Activated CD8-positive, alpha-beta memory T cell treated with anti-CD3 and anti-CD28 coated beads for 36 hours (primary cell): ENCODE data around the gene DPP4. TPM values are rescaled to one million over a fixed set of nuclear protein-coding genes. Genes with fewer than 3 reads are reported as not detected.
"Not testable (repeated sequence)": the region's sequence is repeated elsewhere in the genome, so short reads cannot be mapped to it uniquely, and the experiment has no call there.

Experiments used
- CTCF ChIA-PET: fragments of 350-600 bp; sonication (Branson Sonifier 250); formaldehyde crosslinking; loops from one replicate; lab custom pipeline; 2021; ENCODE audit warnings: antibody characterized with exemption; lab: Charles Lee
- POLR2A ChIA-PET: fragments of 350-600 bp; sonication (Branson Sonifier 250); formaldehyde crosslinking; loops from one replicate; lab custom pipeline; 2021; ENCODE audit warnings: antibody characterized with exemption; lab: Charles Lee
- total RNA-seq, 2 experiments: library from RNA; stranded (reverse); gene quantifications; one replicate each; pipeline ENCODE4 v1.2.3, GENCODE V29; 2021

The DPP4 gene
- total RNA-seq, 2 experiments from 2014 or later: 24.3 to 25.2 TPM

DNA sequence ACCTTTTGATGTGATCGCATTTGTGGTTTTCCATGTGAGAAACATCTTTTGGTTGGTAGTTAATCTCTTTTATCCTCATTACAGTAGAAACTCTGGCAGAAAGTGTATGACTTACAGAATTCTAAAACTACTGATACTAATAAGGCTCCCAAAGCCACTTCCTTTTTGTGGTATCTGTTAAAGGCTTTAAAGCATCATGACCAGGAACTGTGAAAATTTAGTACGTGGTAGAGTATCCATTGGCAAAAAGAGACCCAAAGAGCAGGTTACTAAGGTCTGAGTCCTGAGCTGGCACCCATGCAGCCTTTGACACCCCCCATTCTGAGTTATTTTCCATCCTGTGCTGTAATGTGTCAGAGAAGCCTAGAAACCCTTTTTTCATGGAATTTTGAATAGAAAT is 94.5 kb downstream of the DPP4 start:
- CTCF ChIA-PET: no interaction called here
- POLR2A ChIA-PET: no interaction called here

DNA sequence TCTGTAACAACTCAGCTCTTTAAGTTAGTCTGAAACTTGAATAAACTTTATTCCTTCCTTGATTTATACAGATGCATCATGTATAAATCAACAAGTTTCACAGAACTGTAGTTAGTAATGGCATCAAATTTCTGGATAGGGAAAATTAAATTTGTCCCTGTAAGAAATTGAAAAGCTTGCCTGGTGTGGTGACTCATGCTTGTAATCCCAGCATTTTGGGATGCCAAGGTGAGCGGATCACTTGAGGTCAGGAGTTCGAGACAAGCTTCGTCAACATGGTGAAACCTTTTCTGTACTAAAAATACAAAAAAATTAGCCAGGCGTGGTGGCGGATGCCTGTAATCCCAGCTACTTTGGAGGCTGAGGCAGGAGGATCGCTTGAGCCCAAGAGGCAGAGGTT is 96.1 kb downstream of the DPP4 start:
- POLR2A ChIA-PET: interaction anchor here (0.6 kb wide), 1 partner anchor 672 kb away, joined by 3 read pairs; no protein-coding TSS in a partner anchor
- CTCF ChIA-PET: not testable (repeated sequence)

GRCh38 chr2:161976917-161977316 is 97.1 kb downstream of the DPP4 start:
- ChIA-PET CTCF (no interaction called here), POLR2A (no interaction called here)

DNA sequence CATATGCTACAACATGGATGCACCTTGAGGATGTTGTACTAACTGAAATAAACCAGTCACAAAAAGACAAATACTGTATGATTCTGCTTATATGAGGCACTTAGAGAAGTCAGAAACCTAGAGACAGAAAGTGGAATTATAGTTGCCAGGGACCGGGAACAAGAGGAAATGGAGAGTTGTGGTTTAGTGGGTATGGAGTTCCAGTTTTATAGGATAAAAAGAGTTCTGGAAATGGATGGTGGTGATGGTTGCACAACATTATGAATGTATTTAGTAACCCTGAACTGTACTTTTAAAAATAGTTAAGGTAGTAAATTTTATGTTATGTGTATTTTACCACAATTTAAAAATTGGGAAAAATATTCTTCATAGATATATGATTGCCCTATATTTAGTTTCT is 97.7 kb downstream of the DPP4 start:
- ChIA-PET CTCF (no interaction called here), POLR2A (no interaction called here)

DNA sequence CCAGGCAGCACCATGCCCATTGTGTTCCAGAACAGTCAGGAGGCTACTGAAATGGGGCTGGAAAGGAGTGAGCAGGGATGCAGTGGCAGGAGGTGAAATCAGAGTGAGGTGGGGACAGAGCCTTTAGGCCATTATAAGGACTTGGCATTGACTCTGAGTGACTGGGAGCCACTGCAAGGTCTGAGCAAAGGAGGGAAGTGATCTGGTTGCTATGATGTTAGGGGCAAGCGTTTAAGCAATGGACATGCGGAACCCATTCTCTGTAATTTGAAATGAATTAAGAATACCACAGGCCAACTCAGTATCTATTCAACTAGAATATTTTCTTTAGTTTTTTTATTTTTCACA is 98.2 kb downstream of the DPP4 start:
- POLR2A ChIA-PET: no interaction called here
- CTCF ChIA-PET: no interaction called here

DNA sequence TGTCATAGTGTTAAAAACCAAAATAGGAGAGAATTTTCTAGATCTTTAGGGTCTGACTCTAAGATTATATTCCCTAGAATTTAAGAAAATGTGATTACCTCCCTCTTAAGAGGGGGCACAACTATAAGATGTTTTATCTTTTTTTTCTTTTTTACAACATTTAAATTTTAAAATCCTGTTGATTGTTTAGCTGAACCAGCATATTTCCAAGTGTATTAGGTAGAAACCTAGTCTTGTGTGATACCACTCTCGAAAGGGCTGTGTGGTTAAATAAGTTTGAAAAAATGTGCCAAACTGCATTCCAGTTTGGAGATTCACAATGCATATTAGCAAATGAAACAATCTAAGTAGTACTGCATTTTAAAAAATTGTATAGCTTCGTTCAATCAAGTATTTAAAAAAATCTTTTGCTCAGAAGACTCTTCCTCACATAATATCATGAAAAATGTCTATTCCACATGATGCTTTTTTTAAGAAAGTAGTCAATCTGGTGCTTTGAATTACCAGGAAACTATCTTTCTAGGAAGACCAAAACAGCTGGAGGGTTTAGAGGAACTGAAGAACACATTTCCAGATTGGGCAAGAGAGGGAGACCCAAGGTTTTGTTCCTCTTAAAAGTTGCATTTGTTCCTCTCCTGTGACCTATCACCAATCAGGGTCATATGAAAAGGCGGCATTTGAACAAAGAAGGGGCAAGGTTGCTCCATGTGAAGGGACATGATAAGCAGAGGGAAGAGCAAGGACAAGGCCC is 98.8 kb downstream of the DPP4 start:
- CTCF ChIA-PET: no interaction called here
- POLR2A ChIA-PET: no interaction called here

- CTCF ChIA-PET: no interaction called here
- POLR2A ChIA-PET: no interaction called here
These were observed 99.6 kb downstream of the DPP4 start for GRCh38 chr2:161974461-161974860.

- ChIA-PET POLR2A (no interaction called here), CTCF (no interaction called here)
These were observed 101.1 kb downstream of the DPP4 start for GRCh38 chr2:161972866-161973265.

DNA sequence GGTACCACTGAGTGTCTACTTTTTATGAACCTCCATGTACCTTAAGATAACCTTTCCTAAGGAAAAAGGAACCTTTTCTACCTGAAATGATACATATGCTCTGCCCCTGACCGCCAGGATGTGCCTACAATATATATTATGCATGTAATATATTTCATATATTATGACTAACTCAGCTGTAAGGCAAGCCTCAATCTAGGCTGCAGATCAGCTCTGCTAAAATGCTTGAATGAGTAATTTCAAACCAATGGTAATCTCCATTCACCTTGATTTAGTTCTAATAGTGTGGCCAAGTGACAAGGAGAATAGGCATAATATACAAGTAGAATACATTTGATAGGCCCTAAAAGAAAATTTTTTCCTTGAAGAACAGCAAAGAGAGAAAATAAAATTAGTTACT is 101.8 kb downstream of the DPP4 start:
- POLR2A ChIA-PET: no interaction called here
- CTCF ChIA-PET: interaction anchor here (1.1 kb wide), 1 partner anchor 152 kb away, joined by 3 read pairs; no protein-coding TSS in a partner anchor

DNA sequence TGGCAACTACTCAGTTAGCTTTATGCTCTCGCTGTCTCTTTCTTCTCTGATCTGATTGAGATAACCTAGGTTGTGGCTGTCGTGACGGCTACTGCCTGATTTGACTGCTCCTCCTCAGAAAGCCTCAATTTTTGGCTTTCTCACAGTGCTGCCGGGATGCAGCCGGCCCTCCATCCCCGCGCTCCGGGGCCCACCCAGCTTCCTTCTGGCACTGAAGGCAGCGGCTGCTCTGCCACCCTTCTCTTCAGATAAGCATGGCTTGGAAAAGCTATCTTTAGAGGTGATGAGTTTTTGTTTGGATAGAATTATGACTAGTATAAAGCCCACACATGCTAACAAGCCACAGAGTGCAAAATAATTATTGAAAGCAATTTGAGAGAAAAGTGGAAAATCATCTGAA is 102.5 kb downstream of the DPP4 start:
- CTCF ChIA-PET: interaction anchor here (1.1 to 1.2 kb wide), 2 partner anchors 9 to 153 kb away, joined by 3 to 4 read pairs; no protein-coding TSS in a partner anchor
- POLR2A ChIA-PET: no interaction called here

DNA sequence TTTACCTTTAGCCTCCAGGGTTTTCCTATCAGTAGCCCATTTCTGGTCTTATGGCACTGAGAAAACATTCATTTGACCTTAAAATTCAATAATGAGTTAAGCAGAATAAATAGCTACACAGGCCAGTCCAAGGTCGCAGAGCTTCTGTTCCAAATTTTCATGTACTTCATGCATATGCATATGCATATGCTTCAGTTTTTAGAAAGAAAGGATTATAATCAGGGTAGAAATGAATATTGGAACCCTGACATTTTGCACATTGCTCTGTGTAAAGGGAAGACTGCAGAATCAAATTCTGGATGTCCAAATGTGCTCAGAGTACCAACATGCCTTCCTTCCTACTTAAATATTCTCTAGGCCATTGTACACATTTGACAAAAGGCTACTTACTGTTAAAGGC is 104.9 kb downstream of the DPP4 start:
- ChIA-PET CTCF (no interaction called here), POLR2A (no interaction called here)

DNA sequence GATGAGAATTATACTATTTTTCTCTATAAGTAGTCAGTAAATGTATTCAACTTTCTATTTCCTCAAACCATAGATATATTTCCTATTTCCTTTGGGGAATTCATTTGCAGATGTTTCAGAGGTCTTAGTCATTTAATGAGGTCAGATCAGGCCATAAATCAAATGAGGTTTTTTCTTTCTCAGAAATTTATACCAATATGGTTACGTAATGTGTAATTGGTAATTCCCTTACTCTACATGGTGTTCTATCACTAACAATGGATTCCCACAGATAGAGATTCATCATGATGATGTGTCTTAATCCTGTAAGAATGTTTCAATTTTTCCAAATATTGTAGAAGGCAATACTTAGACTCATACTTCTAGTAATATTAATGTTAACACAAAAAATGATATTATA is 108.0 kb downstream of the DPP4 start:
- ChIA-PET CTCF (no interaction called here), POLR2A (no interaction called here)

DNA sequence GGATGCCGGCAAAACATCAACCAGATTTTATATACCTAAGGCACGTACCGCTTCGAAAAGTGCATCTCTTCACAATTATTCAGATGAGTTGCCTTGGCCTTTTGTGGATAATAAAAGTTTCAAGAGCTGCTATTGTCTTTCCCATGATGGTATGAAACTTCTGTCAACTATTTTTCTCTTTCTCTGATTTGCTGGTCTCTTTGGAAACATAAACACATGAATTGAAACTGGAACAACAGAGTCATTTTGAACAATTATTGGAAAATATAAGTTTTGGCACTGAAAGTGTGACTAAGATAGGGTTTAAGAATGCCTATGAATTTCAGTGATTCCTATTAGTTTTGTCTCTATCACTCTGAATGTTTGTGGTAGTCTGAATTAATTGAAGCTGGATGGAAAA is 109.9 kb downstream of the DPP4 start:
- ChIA-PET POLR2A (interaction anchor here (1.2 kb wide), 1 partner anchor 11 kb away, joined by 3 read pairs; no protein-coding TSS in a partner anchor), CTCF (no interaction called here)

DNA sequence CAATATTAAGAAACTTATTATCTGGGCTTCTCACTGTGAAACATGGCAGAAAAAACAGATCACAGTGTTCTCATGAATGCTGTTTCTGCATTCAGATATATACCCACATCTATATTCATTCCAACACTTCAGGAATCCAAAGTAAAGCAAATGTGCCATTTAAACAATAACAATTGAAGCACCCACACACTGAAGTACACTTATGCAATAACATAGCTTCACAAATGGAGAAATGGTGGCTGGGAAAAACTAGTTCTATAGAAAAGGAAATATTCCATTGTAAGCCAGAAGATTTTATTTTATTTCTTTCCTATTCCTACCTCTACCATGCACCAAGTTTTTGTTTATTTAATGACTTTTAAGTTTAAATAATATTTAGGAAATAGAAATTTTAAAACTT is 111.9 kb downstream of the DPP4 start:
- CTCF ChIA-PET: no interaction called here
- POLR2A ChIA-PET: no interaction called here

- CTCF ChIA-PET: no interaction called here
- POLR2A ChIA-PET: no interaction called here
These were observed 113.0 kb downstream of the DPP4 start for GRCh38 chr2:161961061-161961460.

- POLR2A ChIA-PET: interaction anchor here (0.6 kb wide), 1 partner anchor 35 kb away, joined by 3 read pairs; no protein-coding TSS in a partner anchor
- CTCF ChIA-PET: no interaction called here
These were observed 117.3 kb downstream of the DPP4 start for GRCh38 chr2:161956738-161957137.

DNA sequence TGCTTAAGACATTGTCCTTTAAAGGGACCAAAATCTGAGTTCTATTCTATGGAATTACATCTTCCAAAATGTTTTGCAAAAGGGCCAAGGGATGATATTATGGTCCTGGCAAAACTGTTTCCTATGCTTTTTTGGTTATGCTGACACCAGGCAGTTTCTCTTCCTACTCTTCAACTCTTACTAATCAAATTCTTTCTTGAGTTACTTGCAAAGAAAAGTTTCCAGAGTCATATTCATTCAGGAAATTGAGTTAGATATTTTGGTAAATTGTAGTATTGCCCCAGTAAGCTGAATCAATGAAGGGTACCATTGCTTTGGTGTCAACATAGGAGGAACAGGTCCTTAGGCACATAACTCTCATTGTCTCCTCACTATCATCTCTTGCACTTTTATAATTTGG is 118.8 kb downstream of the DPP4 start:
- CTCF ChIA-PET: interaction anchor here (1.1 kb wide), 1 partner anchor 384 kb away, joined by 3 read pairs; no protein-coding TSS in a partner anchor
- POLR2A ChIA-PET: no interaction called here

DNA sequence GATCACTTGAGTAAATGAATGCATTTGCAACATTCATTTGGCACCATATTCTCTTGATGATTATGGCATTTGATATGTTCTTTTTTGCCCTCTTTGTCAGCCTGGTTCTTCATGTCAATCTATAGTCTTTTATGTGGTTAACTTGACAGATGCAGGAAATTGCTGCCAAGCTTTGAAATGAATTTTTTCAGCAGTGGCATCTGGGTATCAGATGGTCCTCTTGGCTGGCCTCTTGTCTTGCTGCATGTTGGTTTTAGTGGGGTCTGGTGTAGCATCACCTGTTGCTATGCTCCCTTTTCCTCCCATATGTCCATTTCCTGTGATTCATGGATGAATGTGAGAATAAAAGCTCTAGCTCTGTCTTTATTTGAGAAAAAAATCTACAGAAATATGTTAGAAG is 119.9 kb downstream of the DPP4 start:
- POLR2A ChIA-PET: no interaction called here

DNA sequence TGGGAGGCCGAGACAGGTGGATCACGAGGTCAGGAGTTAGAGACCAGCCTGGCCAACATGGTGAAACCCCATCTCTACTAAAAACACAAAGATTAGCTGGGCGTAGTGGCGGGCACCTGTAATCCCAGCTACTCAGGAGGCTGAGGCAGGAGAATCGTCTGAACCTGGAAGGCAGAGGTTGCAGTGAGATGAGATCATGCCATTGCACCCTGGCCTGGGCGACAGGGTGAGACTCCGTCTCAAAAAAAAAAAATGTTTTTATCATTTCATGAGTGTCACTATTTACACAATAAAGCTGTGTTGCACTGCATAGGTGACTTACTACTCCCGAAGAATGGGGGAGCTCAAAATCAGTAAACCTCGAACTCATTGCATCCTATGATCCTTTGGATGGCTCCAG is 120.6 kb downstream of the DPP4 start:
- CTCF ChIA-PET: interaction anchor here (0.8 kb wide), 1 partner anchor 367 kb away, joined by 3 read pairs; no protein-coding TSS in a partner anchor
- POLR2A ChIA-PET: interaction anchor here (1.3 kb wide), 1 partner anchor 11 kb away, joined by 3 read pairs; no protein-coding TSS in a partner anchor

More for the DNA sequence above, 119.9 kb downstream of the DPP4 start:
- CTCF ChIA-PET: no interaction called here

DNA sequence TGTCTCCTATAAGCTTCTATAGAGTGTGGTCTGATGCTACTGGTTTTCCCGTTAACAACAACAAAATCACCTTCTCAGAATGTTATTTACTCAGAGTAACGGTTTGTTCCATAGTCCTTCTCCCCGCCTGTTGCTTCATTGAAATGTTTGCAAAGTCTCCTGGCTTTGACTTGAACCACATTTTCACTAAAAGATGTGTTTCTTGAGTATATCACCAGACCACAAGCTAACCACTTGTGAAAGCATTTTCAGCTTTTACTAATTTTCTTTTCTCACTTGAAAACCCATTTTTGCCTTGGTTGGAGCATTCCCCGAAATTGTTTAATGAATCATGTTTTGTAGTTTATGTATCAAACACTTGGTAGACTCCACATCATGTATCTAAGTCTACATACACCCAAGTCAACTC is 121.2 kb downstream of the DPP4 start:
- ChIA-PET CTCF (interaction anchor here (0.8 kb wide), 1 partner anchor 367 kb away, joined by 3 read pairs; no protein-coding TSS in a partner anchor), POLR2A (interaction anchor here (1.3 kb wide), 1 partner anchor 11 kb away, joined by 3 read pairs; no protein-coding TSS in a partner anchor)

DNA sequence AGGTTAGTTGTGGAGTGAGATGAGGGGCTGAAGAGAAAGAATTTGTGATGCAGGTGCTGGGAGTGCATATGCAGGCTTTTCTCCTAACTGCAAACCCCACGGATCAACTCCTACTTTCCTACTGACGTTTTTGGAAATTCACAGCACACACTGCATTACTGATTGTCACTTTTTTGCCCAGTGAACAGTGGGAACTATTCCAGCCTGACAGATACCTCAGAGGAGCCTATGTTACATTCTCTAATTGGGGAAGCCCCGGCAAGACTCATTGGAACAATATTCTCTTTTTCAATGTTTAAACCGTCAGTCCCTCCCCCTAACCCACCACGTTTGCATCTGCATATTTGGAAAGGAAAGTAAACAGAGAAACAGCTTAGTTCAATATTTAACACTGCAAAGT is 126.2 kb downstream of the DPP4 start:
- CTCF ChIA-PET: interaction anchor here (1.0 to 3.0 kb wide), 3 partner anchors 84 to 361 kb away, joined by 3 to 8 read pairs (median 3); no protein-coding TSS in a partner anchor
- POLR2A ChIA-PET: no interaction called here
